Right cardiac atrium (tissue), 5 donors: ENCODE results near the gene MXD4. TPM values are rescaled to one million over a fixed set of nuclear protein-coding genes. Genes with fewer than 3 reads are reported as not detected.

Source experiments
- ATAC-seq, 2 donors: fragments of 200-7000 bp; cut with Tn5 transposase; one replicate each; pipeline versions ENCODE4 v1.8.0 to v1.9.1; 2020; ENCODE audit warnings: moderate library complexity in 2 of 2, mild to moderate bottlenecking in 1 of 2
- DNase-seq, 3 donors: peaks; one replicate each; pipeline ENCODE4 v3.0.0-alpha.2; 2020
- H3K27ac ChIP-seq: one replicate; pipeline ENCODE4 v1.5.1; 2013; ENCODE audit warnings: mild to moderate bottlenecking, low read length, control low read depth, moderate library complexity
- H3K27me3 ChIP-seq: one replicate; pipeline ENCODE4 v1.6.1; 2013; ENCODE audit not compliant: control insufficient read depth, insufficient read depth
- H3K4me1 ChIP-seq: one replicate; pipeline ENCODE4 v1.6.1; 2013; ENCODE audit warnings: low read length; ENCODE audit not compliant: control insufficient read depth, insufficient read depth
- H3K4me3 ChIP-seq: one replicate; pipeline ENCODE4 v1.5.1; 2013; ENCODE audit warnings: low read length, control low read depth
- H3K9me3 ChIP-seq: one replicate; pipeline ENCODE4 v1.6.1; 2013; ENCODE audit warnings: low read length; ENCODE audit not compliant: control insufficient read depth
- WGBS: extraction: QIAGEN DNeasy Blood & Tissue Kit; methylation state at CpG from one replicate; pipeline ENCODE4 v1.1.7; 2013; 5-methylcytosine and 5-hydroxymethylcytosine counted together
- intact Hi-C, 4 donors: fragments of 100-400 bp; cut with DNase I; formaldehyde crosslinking; loops; one replicate each; pipeline versions ENCODE4 v1.11.0 to v1.14.0; 2022 to 2023
- polyA plus RNA-seq: library from polyadenylated mRNA; stranded (reverse); fragments of 200-250 nt; gene quantifications from one replicate; pipeline ENCODE4 v1.2.3, GENCODE V29; 2013
- total RNA-seq, 4 donors: library from RNA; stranded (reverse); fragmentation: NEBNext Ultra II Directional; extraction: Animal tissue kit (Norgen Biotek cat#: 25700); gene quantifications; one replicate each; pipeline ENCODE4 v1.2.1, GENCODE V29; 2021
- donor health status: healthy with polysubstance abuse.
- donor health status: DM: no; HTN: yes; CAD: no.
- donor health status: DM: no; HTN: no; CAD: no.
- donor health status: DM: no; HTN: yes; CAD: no; lungs with severe emphysema.
- donor health status: DM: yes; HTN: yes; CAD: no.

The MXD4 gene
- total and polyA plus RNA-seq, 5 donors = 27.2 to 43.1 (median 32.7) TPM

- intact Hi-C loops = no loop called here
- Histone ChIP-seq H3K4me1 (no peaks in the 10 kb centered on the region), H3K27me3 (no peaks in the 10 kb centered on the region), H3K27ac (no peak overlapping the region), H3K9me3 (no peaks in the 10 kb centered on the region), H3K4me3 (no peak overlapping the region)
- 72% methylated on average over 20 of the region's 20 CpGs for WGBS
- ATAC-seq (peak in 1 of 2 donors; percentile 8), DNase-seq (peak in 2 of 3 donors; percentile 43 to 52)
Observed at GRCh38 chr4:2291705-2292645, 30.1 kb upstream of the MXD4 start.

GRCh38 chr4:2290974-2291704 lies 29.2 kb upstream of the MXD4 start:
- ATAC-seq (no peak), DNase-seq (peak in 2 of 3 donors; percentile 52 to 53)
- Histone ChIP-seq H3K27ac (no peak overlapping the region), H3K9me3 (no peaks in the 10 kb centered on the region), H3K4me1 (no peaks in the 10 kb centered on the region), H3K4me3 (no peak overlapping the region), H3K27me3 (no peaks in the 10 kb centered on the region)
- intact Hi-C loops = no loop called here
- 70% methylated on average over 24 of the region's 24 CpGs for WGBS

DNA sequence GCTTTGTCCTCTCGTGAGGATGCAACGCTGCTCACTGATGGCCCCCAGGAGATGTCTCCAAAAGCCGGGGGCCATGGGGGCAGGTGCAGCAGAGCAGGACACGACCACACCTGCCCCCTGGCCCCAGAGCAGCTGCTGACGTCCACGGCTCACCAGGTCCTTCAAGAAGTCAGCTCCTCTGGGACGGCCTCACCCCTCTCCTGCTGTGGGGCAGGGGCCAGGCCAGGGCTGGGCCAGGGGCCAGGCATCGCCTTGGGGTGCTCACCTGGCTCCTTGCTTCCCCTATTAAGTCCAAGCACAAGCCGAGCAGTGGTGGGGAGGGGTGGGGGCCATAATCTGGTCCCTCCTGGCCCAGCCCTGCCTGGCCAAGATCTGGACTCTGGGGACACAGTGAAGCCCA lies 28.6 kb upstream of the MXD4 start:
- intact Hi-C loops = no loop called here
- WGBS = 88% methylated on average over 9 of the region's 9 CpGs

DNA sequence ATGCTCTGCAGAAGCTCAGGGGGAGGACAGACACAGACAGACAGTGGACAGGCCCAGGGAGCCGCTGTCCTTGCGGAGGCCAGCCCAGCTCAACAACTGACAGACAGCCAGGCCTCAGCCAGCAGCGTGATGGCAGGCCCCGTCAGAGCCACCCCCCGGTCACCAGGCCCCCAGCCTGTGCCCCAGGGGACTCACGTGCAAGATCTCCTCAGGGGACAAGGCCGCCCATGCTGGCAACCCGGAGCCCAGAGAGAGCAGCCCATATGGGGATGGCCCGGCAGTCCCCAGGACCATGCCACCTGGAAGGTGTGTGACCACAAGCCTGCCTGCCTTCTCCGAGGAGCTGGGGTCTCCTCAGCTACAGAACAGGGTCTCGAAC lies 28.0 kb upstream of the MXD4 start:
- Histone ChIP-seq H3K27ac (no peak overlapping the region), H3K4me1 (no peaks in the 10 kb centered on the region), H3K9me3 (no peaks in the 10 kb centered on the region), H3K27me3 (no peaks in the 10 kb centered on the region), H3K4me3 (no peak overlapping the region)
- 89% methylated on average over 11 of the region's 11 CpGs for WGBS
- intact Hi-C loops = no loop called here
- no peak for ATAC-seq
- DNase-seq = peak in 1 of 3 donors; percentile 17

More for the DNA sequence above, 28.6 kb upstream of the MXD4 start:
- no peaks in the 10 kb centered on the region for H3K9me3 ChIP-seq
- H3K4me1 ChIP-seq = no peaks in the 10 kb centered on the region
- no peak for ATAC-seq
- DNase-seq = peak in 2 of 3 donors; percentile 28 to 46
- no peak overlapping the region for H3K27ac ChIP-seq
- H3K4me3 ChIP-seq = no peak overlapping the region
- H3K27me3 ChIP-seq = no peaks in the 10 kb centered on the region

DNA sequence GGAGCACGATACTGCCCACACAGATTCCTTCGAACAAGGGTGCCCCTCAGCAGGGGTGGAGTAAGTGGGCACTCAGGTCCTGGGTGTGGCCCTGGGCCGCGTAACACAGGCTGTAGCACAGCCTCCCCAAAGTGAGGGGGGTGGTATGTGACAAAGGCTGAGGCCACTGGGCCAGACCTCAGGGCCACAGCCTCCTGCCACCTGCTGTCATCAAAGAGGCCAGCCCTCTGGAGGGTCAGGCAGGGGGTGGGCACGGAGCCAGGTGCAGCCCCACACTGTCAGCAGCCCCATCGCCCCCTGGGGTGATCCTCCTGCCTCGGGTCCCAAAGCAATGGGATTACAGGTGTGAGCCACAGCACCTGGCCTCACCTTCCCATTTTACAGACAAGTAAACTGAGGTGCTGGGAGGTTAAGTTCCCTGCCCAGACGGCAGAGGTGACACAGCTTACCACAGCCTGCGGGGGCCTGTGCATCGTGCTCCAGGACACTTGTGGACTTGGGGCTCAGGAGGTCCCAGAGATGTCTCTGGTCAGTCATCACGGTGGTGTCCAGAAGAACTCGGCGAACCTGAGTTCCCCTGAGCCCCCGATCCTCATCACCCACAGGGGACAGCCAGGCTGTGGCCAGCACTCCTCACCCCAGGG lies 27.5 kb upstream of the MXD4 start:
- H3K4me3 ChIP-seq = no peak overlapping the region
- ATAC-seq = no peak
- no peak overlapping the region for H3K27ac ChIP-seq
- DNase-seq = peak in 1 of 3 donors; percentile 39
- intact Hi-C loops = no loop called here
- H3K27me3 ChIP-seq = no peaks in the 10 kb centered on the region
- no peaks in the 10 kb centered on the region for H3K9me3 ChIP-seq
- WGBS = 89% methylated on average over 14 of the region's 14 CpGs
- H3K4me1 ChIP-seq = no peaks in the 10 kb centered on the region

DNA sequence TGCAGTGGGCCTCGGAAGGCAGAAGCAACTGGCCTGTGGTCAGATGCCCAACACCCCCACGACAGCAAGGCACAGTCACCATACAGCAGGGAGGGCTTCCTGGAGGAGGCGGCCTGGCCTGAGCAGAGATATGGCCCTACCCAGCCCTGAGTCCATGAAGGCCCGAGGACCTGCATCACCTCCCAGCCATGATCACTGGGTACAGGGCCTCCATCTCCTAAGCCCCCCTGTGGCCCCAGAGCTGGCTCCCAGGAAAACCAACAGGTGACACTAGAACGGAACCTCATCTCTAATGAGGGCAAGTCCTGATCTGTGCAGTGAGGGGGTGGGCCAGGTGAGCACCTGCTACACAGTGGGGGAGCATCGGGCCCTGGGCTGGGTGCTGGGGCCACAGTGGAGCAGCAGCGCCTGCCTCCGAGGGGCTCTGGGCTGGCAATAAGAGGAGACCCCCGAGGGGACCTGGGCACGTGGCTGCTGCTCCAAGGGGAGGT lies 26.2 kb upstream of the MXD4 start:
- 83% methylated on average over 10 of the region's 10 CpGs for WGBS
- ATAC-seq = no peak
- DNase-seq = peak in 2 of 3 donors; percentile 29 to 34
- H3K27me3 ChIP-seq = no peaks in the 10 kb centered on the region
- intact Hi-C loops = no loop called here
- H3K9me3 ChIP-seq = no peaks in the 10 kb centered on the region
- no peak overlapping the region for H3K4me3 ChIP-seq
- no peak overlapping the region for H3K27ac ChIP-seq
- H3K4me1 ChIP-seq = no peaks in the 10 kb centered on the region

- H3K4me3 ChIP-seq = no peak overlapping the region
- ATAC-seq (no peak), DNase-seq (peak in 1 of 3 donors; percentile 34)
- intact Hi-C loops = no loop called here
- H3K27ac ChIP-seq = no peak overlapping the region
- H3K4me1 ChIP-seq = no peaks in the 10 kb centered on the region
- WGBS = 82% methylated on average over 9 of the region's 9 CpGs
- no peaks in the 10 kb centered on the region for H3K9me3 ChIP-seq
- H3K27me3 ChIP-seq = no peaks in the 10 kb centered on the region
Observed at GRCh38 chr4:2287594-2287915, 25.6 kb upstream of the MXD4 start.

DNA sequence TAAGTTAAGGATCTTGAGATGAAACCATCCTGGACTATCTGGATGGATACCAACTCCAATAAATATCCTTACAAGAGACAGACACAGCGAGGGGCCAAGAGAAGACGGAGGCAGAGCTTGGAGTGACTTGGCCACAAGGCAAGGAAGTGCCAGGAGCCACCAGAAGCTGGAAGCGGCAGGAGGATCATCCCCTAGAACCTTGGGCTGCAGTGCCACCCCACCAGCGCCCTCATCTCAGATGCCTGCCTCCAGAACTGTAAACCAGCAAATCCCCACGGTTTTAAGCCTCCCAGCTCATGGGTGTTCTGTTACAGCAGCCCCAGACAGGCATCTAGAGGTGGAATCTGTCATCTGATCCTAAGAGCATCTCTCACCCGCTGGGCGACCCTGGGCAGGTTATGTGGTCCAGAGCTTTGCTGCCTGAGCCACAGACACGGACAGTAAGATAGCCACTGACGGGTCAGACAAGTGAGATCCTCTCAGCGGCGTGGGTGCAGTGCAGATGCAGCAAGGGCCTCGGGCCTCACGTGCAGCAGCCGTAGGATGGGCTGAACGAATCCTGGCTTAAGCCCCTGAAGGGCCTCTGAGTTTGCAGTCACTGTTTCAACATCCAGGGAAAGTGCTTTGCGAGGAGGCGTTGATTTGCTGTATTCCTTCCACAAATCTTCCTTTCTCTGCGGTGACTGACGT lies 25.1 kb upstream of the MXD4 start:
- H3K9me3 ChIP-seq = no peaks in the 10 kb centered on the region
- no peak for ATAC-seq
- H3K4me1 ChIP-seq = no peaks in the 10 kb centered on the region
- peak in 2 of 3 donors; percentile 9 to 28 for DNase-seq
- no peak overlapping the region for H3K4me3 ChIP-seq
- H3K27ac ChIP-seq = no peak overlapping the region
- no peaks in the 10 kb centered on the region for H3K27me3 ChIP-seq
- intact Hi-C loops = no loop called here
- 73% methylated on average over 19 of the region's 19 CpGs for WGBS

GRCh38 chr4:2285613-2286381 lies 23.9 kb upstream of the MXD4 start:
- no peaks in the 10 kb centered on the region for H3K4me1 ChIP-seq
- intact Hi-C loops = no loop called here
- WGBS = 71% methylated on average over 27 of the region's 27 CpGs
- H3K4me3 ChIP-seq = no peak overlapping the region
- DNase-seq (peak in 2 of 3 donors; percentile 22 to 54), ATAC-seq (no peak)
- H3K9me3 ChIP-seq = no peaks in the 10 kb centered on the region
- no peak overlapping the region for H3K27ac ChIP-seq
- H3K27me3 ChIP-seq = no peaks in the 10 kb centered on the region
